HEK293 (cell line): Measurements from ENCODE around the gene TNKS2.
A peak's percentile ranks its signal among the peaks of the same experiment; 100 is the strongest.

Experiments
- INSM2 ChIP-seq: fragments of 450-650 bp; formaldehyde crosslinking; IDR thresholded peaks from 2 replicates; pipeline ENCODE4 v1.5.1; 2016; ENCODE audit warnings: missing biosample characterization, missing genetic modification characterization
- KLF1 ChIP-seq: fragments of 450-650 bp; formaldehyde crosslinking; IDR thresholded peaks from 2 replicates; pipeline ENCODE4 v1.5.1; 2016; ENCODE audit warnings: missing biosample characterization, missing genetic modification characterization
- KLF10 ChIP-seq: fragments of 450-650 bp; IDR thresholded peaks from 2 replicates; pipeline ENCODE4 v1.5.1; 2018; ENCODE audit warnings: missing biosample characterization, mild to moderate bottlenecking, missing genetic modification characterization
- KLF8 ChIP-seq: fragments of 450-650 bp; formaldehyde crosslinking; IDR thresholded peaks from 2 replicates; pipeline ENCODE4 v1.5.1; 2016; ENCODE audit warnings: missing biosample characterization, missing genetic modification characterization
- PBX3 ChIP-seq: sonication (generic); formaldehyde crosslinking; IDR thresholded peaks from 2 replicates; pipeline ENCODE4 v1.8.1; 2022; ENCODE audit warnings: mild to moderate bottlenecking, moderate library complexity, missing genetic modification reagents
- SCRT1 ChIP-seq: fragments of 450-650 bp; formaldehyde crosslinking; IDR thresholded peaks from 2 replicates; pipeline ENCODE4 v1.5.1; 2016; ENCODE audit warnings: missing biosample characterization, missing genetic modification characterization, borderline replicate concordance
- SCRT2 ChIP-seq: fragments of 450-650 bp; formaldehyde crosslinking; IDR thresholded peaks from 2 replicates; pipeline ENCODE4 v1.5.1; 2016; ENCODE audit warnings: missing biosample characterization, missing genetic modification characterization
- SP2 ChIP-seq: fragments of 450-650 bp; formaldehyde crosslinking; IDR thresholded peaks from 2 replicates; pipeline ENCODE4 v1.5.1; 2016; ENCODE audit warnings: missing biosample characterization, missing genetic modification characterization
- TSHZ1 ChIP-seq: fragments of 450-650 bp; formaldehyde crosslinking; IDR thresholded peaks from 2 replicates; pipeline ENCODE4 v1.5.1; 2016; ENCODE audit warnings: missing biosample characterization, missing genetic modification characterization, borderline replicate concordance
- ZBTB11 ChIP-seq: fragments of 450-650 bp; formaldehyde crosslinking; conservative IDR thresholded peaks from 2 replicates; pipeline ENCODE4 v1.5.1; 2016; ENCODE audit warnings: low read depth, missing biosample characterization, missing genetic modification characterization
- ZBTB49 ChIP-seq: fragments of 450-650 bp; formaldehyde crosslinking; IDR thresholded peaks from 2 replicates; pipeline ENCODE4 v1.5.1; 2016; ENCODE audit warnings: missing biosample characterization, missing genetic modification characterization, low read depth
- ZNF488 ChIP-seq: fragments of 450-650 bp; formaldehyde crosslinking; IDR thresholded peaks from 2 replicates; pipeline ENCODE4 v1.5.1; 2016; ENCODE audit warnings: missing biosample characterization, missing genetic modification characterization
- ZNF501 ChIP-seq: fragments of 450-650 bp; formaldehyde crosslinking; IDR thresholded peaks from 2 replicates; pipeline ENCODE4 v1.5.1; 2016; ENCODE audit warnings: missing biosample characterization, missing genetic modification characterization
- ZNF510 ChIP-seq: fragments of 450-650 bp; formaldehyde crosslinking; IDR thresholded peaks from 2 replicates; pipeline ENCODE4 v1.5.1; 2018; ENCODE audit warnings: mild to moderate bottlenecking, missing genetic modification characterization, missing biosample characterization; ENCODE audit not compliant: insufficient replicate concordance
- ZNF544 ChIP-seq: fragments of 450-650 bp; formaldehyde crosslinking; IDR thresholded peaks from 2 replicates; pipeline ENCODE4 v1.5.0; 2017; ENCODE audit warnings: missing biosample characterization, missing genetic modification characterization
- ZNF704 ChIP-seq: fragments of 450-650 bp; formaldehyde crosslinking; IDR thresholded peaks from 2 replicates; pipeline ENCODE4 v1.5.1; 2016; ENCODE audit warnings: missing biosample characterization, missing genetic modification characterization
- ZSCAN16 ChIP-seq: fragments of 450-650 bp; formaldehyde crosslinking; IDR thresholded peaks from 2 replicates; pipeline ENCODE4 v1.5.1; 2016; ENCODE audit warnings: missing biosample characterization, missing genetic modification characterization
- ZSCAN5A ChIP-seq: fragments of 450-650 bp; formaldehyde crosslinking; IDR thresholded peaks from 2 replicates; pipeline ENCODE4 v1.5.1; 2016; ENCODE audit warnings: missing biosample characterization, missing genetic modification characterization

Gene TNKS2

GRCh38 chr10:91887272-91888076 lies 89.2 kb downstream of the TNKS2 start (continued):
- TF ChIP-seq INSM2 (tag by site-specific recombination): peak; percentile 74; the same call in 1 of the 2 replicates
- no peak for TF ChIP-seq ZBTB49 (tag by site-specific recombination)
- no peak for TF ChIP-seq ZNF510
- TF ChIP-seq KLF8: peak; percentile 64; the same call in 1 of the 2 replicates
- peak; percentile 83; the same call in 1 of the 2 replicates for TF ChIP-seq ZNF501 (tag by site-specific recombination)
- 0 out of 2 replicates have a peak, but pooled peaks have one; percentile 43 for TF ChIP-seq ZSCAN5A (tag by site-specific recombination)
- peak; percentile 90 for TF ChIP-seq SCRT2 (tag by site-specific recombination)
- TF ChIP-seq KLF1 (tag by site-specific recombination): peak; percentile 32; the same call in 1 of the 2 replicates
- peak; percentile 46; the same call in 1 of the 2 replicates for TF ChIP-seq TSHZ1 (tag by site-specific recombination)
- peak; percentile 72 for TF ChIP-seq SP2 (tag by site-specific recombination)
- TF ChIP-seq ZBTB11 (tag by site-specific recombination): peak; percentile 44; the same call in 1 of the 2 replicates
- TF ChIP-seq ZNF704 (tag by site-specific recombination): no peak
- peak; percentile 57; the same call in 1 of the 2 replicates for TF ChIP-seq PBX3
- 0 out of 2 replicates have a peak, but pooled peaks have one; percentile 32 for TF ChIP-seq SCRT1 (tag by site-specific recombination)
- peak; percentile 60; the same call in 1 of the 2 replicates for TF ChIP-seq ZSCAN16
- TF ChIP-seq ZNF488 (tag by site-specific recombination): no peak
- TF ChIP-seq ZNF544: no peak
- peak; percentile 8; the same call in 1 of the 2 replicates for TF ChIP-seq KLF10 (tag by site-specific recombination)
